ENCODE data around the gene NOTCH4. TPM values are rescaled to one million over a fixed set of nuclear protein-coding genes. Genes with fewer than 3 reads are reported as not detected.

NOTCH4 gene
- total and polyA plus RNA-seq, 9 of the 15 experiments (the other 6 are each of a cell fraction or from before 2014, with no cell fraction given), result 0.24 to 4.3 (median 1.7) TPM

- TF ChIP-seq ZBTB26 (CRISPR knock-in tag; IDR thresholded peaks at IDR 0.05) (no peak), ZNF140 (CRISPR knock-in tag; IDR thresholded peaks at IDR 0.05) (no peak), ZNF609 (CRISPR knock-in tag; IDR thresholded peaks at IDR 0.05; ENCODE audit: borderline replicate concordance) (peak; percentile 90), PHF20 (IDR thresholded peaks at IDR 0.05; ENCODE audit: partially characterized antibody) (peak; percentile 81), HOXB6 (CRISPR knock-in tag; IDR thresholded peaks at IDR 0.05; ENCODE audit: borderline replicate concordance) (no peak), MAZ (CRISPR knock-in tag; conservative IDR thresholded peaks at IDR 0.05 in 1 of 2, IDR thresholded peaks at IDR 0.05 in 1 of 2) (peak in 1 of 2 experiments; percentile 72), ELK1 (CRISPR knock-in tag; IDR thresholded peaks at IDR 0.05) (no peak), OTX1 (CRISPR knock-in tag; IDR thresholded peaks at IDR 0.05) (peak; percentile 15; the same call in 1 of the 2 replicates), ATF6 (CRISPR knock-in tag; IDR thresholded peaks at IDR 0.05) (no peak), ZNF212 (CRISPR knock-in tag; IDR thresholded peaks at IDR 0.05) (no peak), SUPT5H (IDR thresholded peaks at IDR 0.05) (peak; percentile 76), RAD21 (CRISPR knock-in tag; conservative IDR thresholded peaks at IDR 0.05 in 1 of 2, IDR thresholded peaks at IDR 0.05 in 1 of 2) (peak; percentile 15 to 30; a peak in 3 of 4 replicates), IFI16 (CRISPR knock-in tag; IDR thresholded peaks at IDR 0.05) (no peak), DDX20 (tag; IDR thresholded peaks at IDR 0.05; ENCODE audit: low read depth) (no peak), NCOR1 (IDR thresholded peaks at IDR 0.05) (peak; percentile 47), HNRNPUL1 (IDR thresholded peaks at IDR 0.05; ENCODE audit: low read length) (no peak), MED1 (CRISPR knock-in tag; IDR thresholded peaks at IDR 0.05; ENCODE audit: borderline replicate concordance) (no peak), ZNF143 (CRISPR knock-in tag; IDR thresholded peaks at IDR 0.05) (no peak)
Measured at GRCh38 chr6:32153564-32154513, 70.0 kb downstream of the NOTCH4 start, which contains the start of gene PPT2 (continued).

Measured in K562 (cell line).